HCEC 1CT (cell line): ENCODE data around the gene REPIN1.

Experiments
- DNase-seq: peaks from one replicate; pipeline ENCODE4 v3.0.0-alpha.2; 2017

Gene REPIN1

GRCh38 chr7:150398108-150398964, 29.7 kb downstream of the REPIN1 start:
- DNase-seq, result no peak

- no peak for DNase-seq
Measured at GRCh38 chr7:150398965-150399320, 30.3 kb downstream of the REPIN1 start.

- no peak for DNase-seq
Measured at GRCh38 chr7:150399421-150400007, 30.9 kb downstream of the REPIN1 start.

GRCh38 chr7:150400008-150400787, 31.6 kb downstream of the REPIN1 start:
- peak; percentile 17 for DNase-seq

- no peak for DNase-seq
Measured at GRCh38 chr7:150400788-150401423, 32.3 kb downstream of the REPIN1 start.

- no peak for DNase-seq
Measured at GRCh38 chr7:150401424-150401790, 32.8 kb downstream of the REPIN1 start.

- no peak for DNase-seq
Measured at GRCh38 chr7:150401861-150402631, 33.4 kb downstream of the REPIN1 start.

- no peak for DNase-seq
Measured at GRCh38 chr7:150402671-150403321, 34.2 kb downstream of the REPIN1 start.

- DNase-seq, result no peak
Measured at GRCh38 chr7:150403376-150404171, 35.0 kb downstream of the REPIN1 start.

- DNase-seq, result no peak
Measured at GRCh38 chr7:150404172-150404804, 35.7 kb downstream of the REPIN1 start.

- peak; percentile 89 for DNase-seq
Measured at GRCh38 chr7:150404805-150405583, 36.4 kb downstream of the REPIN1 start.

- DNase-seq, result no peak
Measured at GRCh38 chr7:150405584-150406311, 37.1 kb downstream of the REPIN1 start.

GRCh38 chr7:150406312-150406566, 37.6 kb downstream of the REPIN1 start:
- no peak for DNase-seq

- DNase-seq, result no peak
Measured at GRCh38 chr7:150406567-150407421, 38.2 kb downstream of the REPIN1 start.

GRCh38 chr7:150407588-150408392, 39.2 kb downstream of the REPIN1 start:
- no peak for DNase-seq

GRCh38 chr7:150408393-150409299, 40.0 kb downstream of the REPIN1 start:
- DNase-seq, result no peak
